SK-N-SH treated with all-trans-retinoic acid at 6 μM for 48 hours (cell line): ENCODE results near the gene IKBKE.

Experiments
- ATAC-seq: fragments of 200-7000 bp; cut with Tn5 transposase; 3 replicates; pipeline ENCODE4 v1.9.1; 2020; ENCODE audit warnings: mild to moderate bottlenecking, moderate library complexity
- BACH2 ChIP-seq: fragments of 250-450 bp; sonication (Bioruptor Pico); IDR thresholded peaks from 2 replicates; pipeline ENCODE4 v1.9.0; 2021; ENCODE audit warnings: mild to moderate bottlenecking, borderline replicate concordance
- CSDC2 ChIP-seq: fragments of 250-450 bp; sonication (Bioruptor Pico); IDR thresholded peaks from 2 replicates; pipeline ENCODE4 v1.5.0; 2020; ENCODE audit warnings: mild to moderate bottlenecking, moderate library complexity
- ESRRG ChIP-seq: fragments of 250-450 bp; sonication (Bioruptor Pico); IDR thresholded peaks from 2 replicates; pipeline ENCODE4 v1.6.1; 2021; ENCODE audit warnings: mild to moderate bottlenecking
- GLIS3 ChIP-seq: fragments of 250-450 bp; sonication (Bioruptor Pico); IDR thresholded peaks from 2 replicates; pipeline ENCODE4 v1.5.0; 2020; ENCODE audit warnings: mild to moderate bottlenecking, moderate library complexity
- ISL1 ChIP-seq: fragments of 250-450 bp; sonication (Bioruptor Pico); IDR thresholded peaks from 2 replicates; pipeline ENCODE4 v2.1.2; 2022; ENCODE audit warnings: mild to moderate bottlenecking, moderate library complexity
- OSR1 ChIP-seq: fragments of 250-450 bp; sonication (Bioruptor Pico); IDR thresholded peaks from 2 replicates; pipeline ENCODE4 v1.8.0; 2022; ENCODE audit warnings: moderate library complexity, mild to moderate bottlenecking, inconsistent platforms
- PPARA ChIP-seq: fragments of 250-450 bp; sonication (Bioruptor Pico); IDR thresholded peaks from 2 replicates; pipeline ENCODE4 v1.5.0; 2020; ENCODE audit warnings: mild to moderate bottlenecking, borderline replicate concordance
- RARB ChIP-seq: fragments of 250-450 bp; sonication (Bioruptor Pico); IDR thresholded peaks from 2 replicates; pipeline ENCODE4 v1.8.0; 2021; ENCODE audit warnings: mild to moderate bottlenecking, moderate library complexity
- TCF4 ChIP-seq: fragments of 250-450 bp; sonication (Bioruptor Pico); IDR thresholded peaks from 2 replicates; pipeline ENCODE4 v1.8.0; 2021; ENCODE audit warnings: mild to moderate bottlenecking, moderate library complexity, borderline replicate concordance
- TOX ChIP-seq: fragments of 250-450 bp; sonication (Bioruptor Pico); IDR thresholded peaks from 2 replicates; pipeline ENCODE4 v1.8.0; 2021; ENCODE audit warnings: mild to moderate bottlenecking, moderate library complexity, borderline replicate concordance
- ZFP3 ChIP-seq: fragments of 250-450 bp; sonication (Bioruptor Pico); IDR thresholded peaks from 2 replicates; pipeline ENCODE4 v1.5.0; 2020; ENCODE audit warnings: mild to moderate bottlenecking, moderate library complexity
- ZFP30 ChIP-seq: fragments of 450-650 bp; formaldehyde crosslinking; IDR thresholded peaks from 2 replicates; pipeline ENCODE4 v1.5.0; 2022; ENCODE audit warnings: mild to moderate bottlenecking, moderate library complexity
- ZNF565 ChIP-seq: fragments of 450-650 bp; formaldehyde crosslinking; conservative IDR thresholded peaks from 2 replicates; pipeline ENCODE4 v1.5.0; 2020; ENCODE audit warnings: low read depth, mild to moderate bottlenecking, moderate library complexity
- ZNF70 ChIP-seq: fragments of 450-650 bp; formaldehyde crosslinking; IDR thresholded peaks from 2 replicates; pipeline ENCODE4 v1.5.0; 2020; ENCODE audit warnings: mild to moderate bottlenecking, moderate library complexity
- ZNF8 ChIP-seq: fragments of 450-650 bp; formaldehyde crosslinking; IDR thresholded peaks from 2 replicates; pipeline ENCODE4 v1.5.0; 2020; ENCODE audit warnings: mild to moderate bottlenecking, moderate library complexity
- TF ChIP-seq, protein P1 (sequence below): fragments of 250-450 bp; sonication (Bioruptor Pico); IDR thresholded peaks from 2 replicates; pipeline ENCODE4 v1.5.1; 2020; ENCODE audit warnings: low read depth, mild to moderate bottlenecking, moderate library complexity
- TF ChIP-seq, protein P2 (sequence below): fragments of 250-450 bp; sonication (Bioruptor Pico); IDR thresholded peaks from 2 replicates; pipeline ENCODE4 v1.5.1; 2021; ENCODE audit warnings: mild to moderate bottlenecking, moderate library complexity
- TF ChIP-seq, protein P3 (sequence below): fragments of 250-450 bp; sonication (Bioruptor Pico); IDR thresholded peaks from 2 replicates; pipeline ENCODE4 v1.5.0; 2020; ENCODE audit warnings: mild to moderate bottlenecking, moderate library complexity
- TF ChIP-seq, protein P4 (sequence below): fragments of 250-450 bp; sonication (Bioruptor Pico); IDR thresholded peaks from 2 replicates; pipeline ENCODE4 v1.8.0; 2020; ENCODE audit warnings: mild to moderate bottlenecking, moderate library complexity, borderline replicate concordance
- TF ChIP-seq, protein P5 (sequence below): fragments of 250-450 bp; sonication (Bioruptor Pico); IDR thresholded peaks from 2 replicates; pipeline ENCODE4 v1.8.0; 2021; ENCODE audit warnings: low read depth, mild to moderate bottlenecking, moderate library complexity, borderline replicate concordance

IKBKE gene

DNA sequence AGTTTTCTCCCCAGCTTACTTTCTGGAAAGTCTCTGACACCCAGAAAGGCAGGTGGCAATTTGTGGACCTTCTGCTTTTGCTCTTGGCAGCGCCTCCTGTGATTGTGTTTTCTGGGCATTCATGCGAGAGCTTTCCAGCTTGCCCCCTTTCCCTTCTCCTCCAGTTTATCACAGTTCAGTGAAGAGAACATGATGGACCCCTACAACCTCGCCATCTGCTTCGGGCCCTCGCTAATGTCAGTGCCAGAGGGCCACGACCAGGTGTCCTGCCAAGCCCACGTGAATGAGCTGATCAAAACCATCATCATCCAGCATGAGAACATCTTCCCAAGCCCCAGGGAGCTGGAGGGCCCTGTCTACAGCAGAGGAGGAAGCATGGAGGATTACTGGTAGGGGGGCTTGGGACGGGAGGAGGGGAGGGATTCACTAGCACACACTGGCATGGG lies 24.3 kb upstream of the IKBKE start:
- TF ChIP-seq, protein P1, sequence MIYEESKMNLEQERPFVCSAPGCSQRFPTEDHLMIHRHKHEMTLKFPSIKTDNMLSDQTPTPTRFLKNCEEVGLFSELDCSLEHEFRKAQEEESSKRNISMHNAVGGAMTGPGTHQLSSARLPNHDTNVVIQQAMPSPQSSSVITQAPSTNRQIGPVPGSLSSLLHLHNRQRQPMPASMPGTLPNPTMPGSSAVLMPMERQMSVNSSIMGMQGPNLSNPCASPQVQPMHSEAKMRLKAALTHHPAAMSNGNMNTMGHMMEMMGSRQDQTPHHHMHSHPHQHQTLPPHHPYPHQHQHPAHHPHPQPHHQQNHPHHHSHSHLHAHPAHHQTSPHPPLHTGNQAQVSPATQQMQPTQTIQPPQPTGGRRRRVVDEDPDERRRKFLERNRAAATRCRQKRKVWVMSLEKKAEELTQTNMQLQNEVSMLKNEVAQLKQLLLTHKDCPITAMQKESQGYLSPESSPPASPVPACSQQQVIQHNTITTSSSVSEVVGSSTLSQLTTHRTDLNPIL (CRISPR knock-in tag): no peak
- no peak for TF ChIP-seq TOX
- no peak for TF ChIP-seq CSDC2 (CRISPR knock-in tag)
- TF ChIP-seq, protein P2, sequence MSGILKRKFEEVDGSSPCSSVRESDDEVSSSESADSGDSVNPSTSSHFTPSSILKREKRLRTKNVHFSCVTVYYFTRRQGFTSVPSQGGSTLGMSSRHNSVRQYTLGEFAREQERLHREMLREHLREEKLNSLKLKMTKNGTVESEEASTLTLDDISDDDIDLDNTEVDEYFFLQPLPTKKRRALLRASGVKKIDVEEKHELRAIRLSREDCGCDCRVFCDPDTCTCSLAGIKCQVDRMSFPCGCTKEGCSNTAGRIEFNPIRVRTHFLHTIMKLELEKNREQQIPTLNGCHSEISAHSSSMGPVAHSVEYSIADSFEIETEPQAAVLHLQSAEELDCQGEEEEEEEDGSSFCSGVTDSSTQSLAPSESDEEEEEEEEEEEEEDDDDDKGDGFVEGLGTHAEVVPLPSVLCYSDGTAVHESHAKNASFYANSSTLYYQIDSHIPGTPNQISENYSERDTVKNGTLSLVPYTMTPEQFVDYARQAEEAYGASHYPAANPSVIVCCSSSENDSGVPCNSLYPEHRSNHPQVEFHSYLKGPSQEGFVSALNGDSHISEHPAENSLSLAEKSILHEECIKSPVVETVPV: no peak
- no peak for TF ChIP-seq OSR1 (CRISPR knock-in tag)
- TF ChIP-seq, protein P3, sequence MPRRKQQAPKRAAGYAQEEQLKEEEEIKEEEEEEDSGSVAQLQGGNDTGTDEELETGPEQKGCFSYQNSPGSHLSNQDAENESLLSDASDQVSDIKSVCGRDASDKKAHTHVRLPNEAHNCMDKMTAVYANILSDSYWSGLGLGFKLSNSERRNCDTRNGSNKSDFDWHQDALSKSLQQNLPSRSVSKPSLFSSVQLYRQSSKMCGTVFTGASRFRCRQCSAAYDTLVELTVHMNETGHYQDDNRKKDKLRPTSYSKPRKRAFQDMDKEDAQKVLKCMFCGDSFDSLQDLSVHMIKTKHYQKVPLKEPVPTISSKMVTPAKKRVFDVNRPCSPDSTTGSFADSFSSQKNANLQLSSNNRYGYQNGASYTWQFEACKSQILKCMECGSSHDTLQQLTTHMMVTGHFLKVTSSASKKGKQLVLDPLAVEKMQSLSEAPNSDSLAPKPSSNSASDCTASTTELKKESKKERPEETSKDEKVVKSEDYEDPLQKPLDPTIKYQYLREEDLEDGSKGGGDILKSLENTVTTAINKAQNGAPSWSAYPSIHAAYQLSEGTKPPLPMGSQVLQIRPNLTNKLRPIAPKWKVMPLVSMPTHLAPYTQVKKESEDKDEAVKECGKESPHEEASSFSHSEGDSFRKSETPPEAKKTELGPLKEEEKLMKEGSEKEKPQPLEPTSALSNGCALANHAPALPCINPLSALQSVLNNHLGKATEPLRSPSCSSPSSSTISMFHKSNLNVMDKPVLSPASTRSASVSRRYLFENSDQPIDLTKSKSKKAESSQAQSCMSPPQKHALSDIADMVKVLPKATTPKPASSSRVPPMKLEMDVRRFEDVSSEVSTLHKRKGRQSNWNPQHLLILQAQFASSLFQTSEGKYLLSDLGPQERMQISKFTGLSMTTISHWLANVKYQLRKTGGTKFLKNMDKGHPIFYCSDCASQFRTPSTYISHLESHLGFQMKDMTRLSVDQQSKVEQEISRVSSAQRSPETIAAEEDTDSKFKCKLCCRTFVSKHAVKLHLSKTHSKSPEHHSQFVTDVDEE: no peak
- no peak for TF ChIP-seq GLIS3 (CRISPR knock-in tag)
- no peak for TF ChIP-seq ZFP3 (CRISPR knock-in tag)
- no peak for TF ChIP-seq ZNF70 (CRISPR knock-in tag)
- no peak for TF ChIP-seq ISL1 (CRISPR knock-in tag)

DNA sequence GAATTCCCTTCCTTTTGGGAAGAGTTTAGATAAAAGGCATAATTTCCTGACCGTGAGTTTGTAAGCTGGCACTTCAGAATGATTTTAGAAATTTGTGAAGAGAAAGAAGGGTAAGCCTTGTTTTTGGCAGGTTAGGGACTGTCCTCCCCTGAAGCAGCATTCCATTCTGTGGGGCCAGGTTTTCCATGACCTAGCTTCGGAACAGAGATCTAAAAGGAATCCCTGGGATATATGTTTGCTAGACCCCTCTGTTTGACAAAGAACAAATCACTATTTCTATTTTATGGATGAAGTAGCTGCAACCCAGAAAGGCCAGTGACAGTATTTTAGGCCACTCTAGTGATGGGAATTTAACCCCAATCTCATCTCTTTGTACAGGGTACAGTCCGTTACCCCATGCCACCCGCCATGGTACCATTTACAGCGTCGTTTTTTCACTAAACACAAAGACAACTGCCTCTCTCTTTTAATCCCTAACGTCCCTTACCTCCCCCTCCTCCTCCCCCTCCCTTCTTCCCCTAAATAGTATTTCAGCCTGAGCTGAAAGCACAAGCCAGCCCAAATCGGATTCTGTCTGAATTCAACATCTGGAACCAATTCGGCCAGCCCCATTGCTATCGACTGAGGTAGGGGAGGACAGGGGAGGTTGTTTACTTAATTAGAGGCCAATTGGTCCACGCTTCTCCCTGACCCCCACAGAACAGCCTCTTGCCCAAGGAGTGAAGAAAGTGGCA lies 23.4 kb upstream of the IKBKE start:
- TF ChIP-seq ZNF8: no peak
- no peak for TF ChIP-seq ISL1 (CRISPR knock-in tag)
- TF ChIP-seq ZFP30 (CRISPR knock-in tag): no peak
- TF ChIP-seq RARB (CRISPR knock-in tag): no peak
- no peak for TF ChIP-seq BACH2
- TF ChIP-seq, protein P4, sequence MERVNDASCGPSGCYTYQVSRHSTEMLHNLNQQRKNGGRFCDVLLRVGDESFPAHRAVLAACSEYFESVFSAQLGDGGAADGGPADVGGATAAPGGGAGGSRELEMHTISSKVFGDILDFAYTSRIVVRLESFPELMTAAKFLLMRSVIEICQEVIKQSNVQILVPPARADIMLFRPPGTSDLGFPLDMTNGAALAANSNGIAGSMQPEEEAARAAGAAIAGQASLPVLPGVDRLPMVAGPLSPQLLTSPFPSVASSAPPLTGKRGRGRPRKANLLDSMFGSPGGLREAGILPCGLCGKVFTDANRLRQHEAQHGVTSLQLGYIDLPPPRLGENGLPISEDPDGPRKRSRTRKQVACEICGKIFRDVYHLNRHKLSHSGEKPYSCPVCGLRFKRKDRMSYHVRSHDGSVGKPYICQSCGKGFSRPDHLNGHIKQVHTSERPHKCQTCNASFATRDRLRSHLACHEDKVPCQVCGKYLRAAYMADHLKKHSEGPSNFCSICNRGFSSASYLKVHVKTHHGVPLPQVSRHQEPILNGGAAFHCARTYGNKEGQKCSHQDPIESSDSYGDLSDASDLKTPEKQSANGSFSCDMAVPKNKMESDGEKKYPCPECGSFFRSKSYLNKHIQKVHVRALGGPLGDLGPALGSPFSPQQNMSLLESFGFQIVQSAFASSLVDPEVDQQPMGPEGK (CRISPR knock-in tag): no peak
- TF ChIP-seq, protein P1 (CRISPR knock-in tag): no peak
- no peak; the same call in 1 of the 2 replicates for TF ChIP-seq TCF4 (CRISPR knock-in tag)
- TF ChIP-seq PPARA (CRISPR knock-in tag): no peak
- TF ChIP-seq ESRRG (CRISPR knock-in tag): no peak
- TF ChIP-seq, protein P3: no peak
- TF ChIP-seq ZNF565: no peak
- no peak for TF ChIP-seq CSDC2 (CRISPR knock-in tag)
- TF ChIP-seq, protein P5, sequence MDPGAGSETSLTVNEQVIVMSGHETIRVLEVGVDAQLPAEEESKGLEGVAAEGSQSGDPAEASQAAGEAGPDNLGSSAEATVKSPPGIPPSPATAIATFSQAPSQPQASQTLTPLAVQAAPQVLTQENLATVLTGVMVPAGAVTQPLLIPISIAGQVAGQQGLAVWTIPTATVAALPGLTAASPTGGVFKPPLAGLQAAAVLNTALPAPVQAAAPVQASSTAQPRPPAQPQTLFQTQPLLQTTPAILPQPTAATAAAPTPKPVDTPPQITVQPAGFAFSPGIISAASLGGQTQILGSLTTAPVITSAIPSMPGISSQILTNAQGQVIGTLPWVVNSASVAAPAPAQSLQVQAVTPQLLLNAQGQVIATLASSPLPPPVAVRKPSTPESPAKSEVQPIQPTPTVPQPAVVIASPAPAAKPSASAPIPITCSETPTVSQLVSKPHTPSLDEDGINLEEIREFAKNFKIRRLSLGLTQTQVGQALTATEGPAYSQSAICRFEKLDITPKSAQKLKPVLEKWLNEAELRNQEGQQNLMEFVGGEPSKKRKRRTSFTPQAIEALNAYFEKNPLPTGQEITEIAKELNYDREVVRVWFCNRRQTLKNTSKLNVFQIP (CRISPR knock-in tag): no peak
- ATAC-seq: no peak

More for the DNA sequence above, 24.3 kb upstream of the IKBKE start:
- no peak for ATAC-seq
